Stimulated activated CD8-positive, alpha-beta memory T cell treated with anti-CD3 and anti-CD28 coated beads, Interleukin-7, amount 100 ng/mL, for 48 hours (primary cell): ENCODE measurements around the gene LRFN2.

Experiments
- DNase-seq, 2 donors: peaks; one replicate each; pipeline ENCODE4 v3.0.0-alpha.2; 2020; ENCODE audit warnings: low read depth in 1 of 2; ENCODE audit errors: extremely low read depth in 1 of 2

Gene LRFN2

DNA sequence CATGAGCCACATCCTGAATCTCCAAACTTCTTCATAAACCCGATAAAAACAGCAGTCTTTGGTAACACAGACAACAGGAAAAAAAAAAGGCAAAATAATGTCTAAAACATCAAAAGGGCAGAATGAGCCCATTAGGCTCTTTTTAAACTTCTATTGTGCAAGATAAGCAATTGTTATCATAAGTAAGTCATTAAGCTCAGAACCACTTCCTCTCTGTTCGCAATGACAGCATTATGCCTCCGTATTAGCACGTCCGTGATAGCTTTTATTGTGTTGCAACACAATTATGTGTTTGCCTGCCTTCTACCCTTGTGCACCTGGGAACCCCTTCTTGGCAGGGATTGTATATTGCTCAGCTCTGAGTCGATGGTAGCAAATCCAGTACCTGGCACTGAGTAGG lies 147.1 kb downstream of the LRFN2 start:
- DNase-seq: no peak

DNA sequence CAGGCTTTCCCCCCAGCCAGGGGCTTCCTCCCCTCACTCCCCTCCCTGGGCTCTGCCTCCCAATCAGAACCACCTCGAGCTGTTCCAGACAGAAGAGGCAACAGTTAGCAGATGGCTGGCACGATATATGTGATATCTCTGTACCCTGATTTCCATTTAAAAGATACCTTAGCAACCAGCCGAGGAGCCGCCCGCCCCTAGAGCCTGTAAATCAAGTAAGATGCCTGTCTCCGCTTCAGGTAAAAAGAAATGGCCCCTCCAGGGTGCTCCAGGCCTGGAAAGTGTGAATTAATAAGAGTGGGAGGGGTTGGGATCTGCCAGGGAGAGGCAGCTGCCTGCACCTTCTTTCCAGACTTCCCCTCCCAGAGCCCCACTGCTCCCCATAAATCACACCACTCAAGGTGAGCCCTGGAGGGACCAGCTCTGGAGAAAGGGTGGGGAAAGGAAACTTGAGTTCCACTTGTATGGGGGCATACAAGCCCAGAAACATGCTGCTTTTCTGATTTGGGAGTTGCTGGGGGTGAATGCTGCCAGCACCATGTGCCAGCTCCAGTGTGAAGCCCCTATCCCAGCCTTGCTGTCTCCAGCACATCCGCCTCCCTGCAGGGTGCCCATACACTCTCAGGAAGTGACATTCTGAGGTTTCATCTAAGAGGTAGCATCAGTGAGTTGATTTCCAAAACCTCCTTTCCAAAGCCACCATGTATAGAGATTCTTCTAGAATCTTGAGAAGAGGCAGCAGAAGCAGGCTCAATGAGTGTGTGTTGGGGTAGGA lies 148.0 kb downstream of the LRFN2 start:
- DNase-seq: no peak

DNA sequence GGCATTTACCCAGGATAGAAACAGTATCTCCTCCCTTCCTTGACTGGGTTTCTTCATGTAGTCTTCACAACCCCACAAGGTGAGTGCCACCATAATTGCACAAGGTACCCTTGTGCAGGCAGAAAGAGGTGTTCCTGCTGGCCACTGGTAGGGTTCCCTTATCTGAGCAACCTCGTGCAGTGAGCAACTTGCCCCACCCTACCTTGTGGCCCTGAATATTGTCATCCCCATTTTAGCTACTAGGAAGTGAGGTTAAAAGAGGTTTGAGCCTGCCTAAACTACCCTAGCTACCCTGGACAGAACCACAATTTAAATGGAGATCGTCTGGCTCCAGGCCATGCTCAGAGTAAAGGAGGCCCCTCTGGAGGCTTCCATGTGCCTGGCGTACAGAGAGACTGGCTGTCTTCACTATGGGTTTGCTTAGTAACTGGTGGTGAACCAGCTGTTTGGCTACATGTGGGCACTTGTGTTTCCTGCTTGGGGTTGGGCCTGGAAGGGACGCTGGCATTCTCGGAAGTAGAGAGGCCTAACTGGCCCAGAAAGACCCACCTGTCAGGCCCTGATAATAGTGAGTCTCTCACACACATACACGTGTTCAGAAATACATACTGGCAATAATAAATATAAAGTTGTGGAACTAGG lies 148.8 kb downstream of the LRFN2 start:
- no peak for DNase-seq

DNA sequence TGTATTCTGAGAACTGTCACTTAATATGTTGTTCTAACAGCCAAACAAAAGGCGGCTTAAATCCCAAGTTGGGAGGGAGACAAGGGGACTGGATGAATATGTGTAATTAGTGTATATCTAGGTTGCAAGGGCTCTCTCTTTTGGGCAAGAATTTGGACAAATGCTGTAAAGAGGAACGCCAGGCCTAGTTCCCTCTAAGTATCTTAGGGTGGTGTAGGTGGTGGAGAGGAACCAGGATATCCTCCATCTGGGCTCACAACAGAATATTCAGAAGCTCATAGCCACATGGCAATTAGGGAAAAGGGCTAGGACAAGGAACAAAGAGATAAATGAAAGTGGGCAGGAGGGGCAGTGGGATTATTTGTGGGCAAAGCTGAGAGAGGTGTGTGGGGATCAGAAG lies 149.5 kb downstream of the LRFN2 start:
- no peak for DNase-seq

DNA sequence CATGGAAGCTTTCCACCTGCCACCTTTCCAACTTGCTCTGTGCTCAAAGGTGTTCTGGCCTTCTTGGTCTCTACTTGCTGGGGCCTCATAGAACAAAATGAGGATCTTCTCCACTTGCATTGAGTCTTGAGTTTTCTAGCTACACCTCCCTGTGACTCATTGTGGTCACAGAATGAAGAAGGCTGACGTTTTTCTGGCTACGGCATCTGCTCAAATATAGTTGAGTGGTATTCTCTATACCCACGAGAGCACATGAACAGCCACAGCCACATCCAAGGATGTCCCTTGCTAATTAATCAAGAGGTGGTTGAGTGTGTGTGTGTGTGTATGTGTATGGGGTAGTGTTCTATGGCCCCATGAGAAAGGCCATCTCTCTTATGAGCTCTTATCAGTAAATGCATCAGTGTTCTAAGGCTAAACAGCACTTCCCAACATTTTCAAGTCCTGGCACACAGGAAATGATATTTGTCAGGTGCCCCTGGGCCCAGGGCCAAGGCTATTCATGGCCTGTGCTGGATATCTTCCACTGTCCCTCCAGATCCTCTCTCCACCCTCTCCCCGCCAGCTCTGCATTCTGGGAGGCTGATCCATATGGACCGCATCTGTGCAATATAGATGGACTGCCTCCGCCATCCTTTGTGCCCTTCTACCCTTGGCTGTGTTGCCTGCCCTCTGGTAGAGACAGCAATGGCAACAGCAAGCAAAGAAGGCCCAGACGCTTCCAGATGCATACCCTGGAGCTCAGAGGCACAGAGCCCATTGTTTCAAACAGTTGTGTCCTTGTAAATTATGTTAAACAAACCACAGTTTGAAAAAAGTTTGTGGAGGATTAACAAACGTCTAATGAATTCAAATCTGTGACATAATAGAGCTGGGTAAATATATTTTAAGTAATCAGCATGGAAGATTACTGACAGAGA lies 150.2 kb downstream of the LRFN2 start:
- DNase-seq: no peak

DNA sequence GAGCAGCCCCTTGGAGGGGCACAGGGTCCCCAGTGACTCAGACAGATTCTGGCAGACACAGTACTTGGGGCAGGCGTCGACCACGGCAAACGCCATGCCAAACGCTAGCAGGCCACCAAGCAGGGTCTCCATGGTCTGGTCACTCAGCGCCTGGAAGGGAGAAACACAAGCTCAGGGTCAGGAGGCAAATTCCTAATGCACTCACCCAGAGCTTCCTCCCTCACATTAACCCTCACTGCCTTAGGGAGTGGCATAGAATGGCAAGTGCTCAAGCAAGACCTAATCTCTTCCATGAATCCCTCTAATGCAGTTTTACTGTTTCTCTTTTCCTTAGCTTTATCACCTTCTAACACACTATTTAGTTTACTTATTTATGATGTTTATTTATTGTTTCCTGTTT lies 154.2 kb downstream of the LRFN2 start:
- no peak for DNase-seq

DNA sequence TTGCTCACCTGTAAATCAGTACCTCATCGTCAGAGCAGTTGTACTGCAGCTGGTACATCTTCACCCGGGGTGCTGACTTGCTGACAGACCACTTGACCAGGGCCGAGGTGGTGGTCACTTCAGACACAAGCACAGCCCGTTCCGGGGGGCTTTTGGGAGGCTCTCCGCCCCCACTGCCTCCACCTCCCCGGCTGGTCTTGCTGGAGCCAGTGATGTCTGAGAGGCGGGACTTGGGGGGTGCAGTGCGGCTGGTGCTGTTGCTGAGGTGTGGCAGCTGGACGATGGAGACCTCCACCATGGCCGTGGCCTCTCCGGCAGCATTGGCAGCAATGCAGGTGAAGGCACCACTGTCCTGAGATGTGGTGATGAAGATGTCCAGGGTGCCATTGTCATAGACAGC lies 155.5 kb downstream of the LRFN2 start:
- no peak for DNase-seq

DNA sequence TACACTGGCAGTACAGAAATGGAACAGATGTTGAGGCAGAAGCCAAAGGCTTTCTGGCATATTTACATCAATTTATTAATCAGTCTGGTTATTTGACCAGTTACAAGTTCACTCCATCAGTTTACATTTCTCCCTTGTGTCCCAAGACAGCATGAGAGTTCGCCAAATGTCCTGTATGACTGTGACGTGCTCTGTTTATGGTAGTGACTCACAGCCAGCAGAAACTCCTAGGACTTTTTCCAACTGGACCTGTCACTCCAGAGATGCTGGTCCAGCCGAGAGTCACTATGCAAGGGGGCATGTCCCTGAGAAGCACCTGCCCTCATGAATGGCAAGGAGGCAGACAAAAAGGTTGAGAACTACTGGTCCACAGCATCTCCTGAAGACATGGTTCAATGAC lies 160.0 kb downstream of the LRFN2 start:
- DNase-seq: no peak

DNA sequence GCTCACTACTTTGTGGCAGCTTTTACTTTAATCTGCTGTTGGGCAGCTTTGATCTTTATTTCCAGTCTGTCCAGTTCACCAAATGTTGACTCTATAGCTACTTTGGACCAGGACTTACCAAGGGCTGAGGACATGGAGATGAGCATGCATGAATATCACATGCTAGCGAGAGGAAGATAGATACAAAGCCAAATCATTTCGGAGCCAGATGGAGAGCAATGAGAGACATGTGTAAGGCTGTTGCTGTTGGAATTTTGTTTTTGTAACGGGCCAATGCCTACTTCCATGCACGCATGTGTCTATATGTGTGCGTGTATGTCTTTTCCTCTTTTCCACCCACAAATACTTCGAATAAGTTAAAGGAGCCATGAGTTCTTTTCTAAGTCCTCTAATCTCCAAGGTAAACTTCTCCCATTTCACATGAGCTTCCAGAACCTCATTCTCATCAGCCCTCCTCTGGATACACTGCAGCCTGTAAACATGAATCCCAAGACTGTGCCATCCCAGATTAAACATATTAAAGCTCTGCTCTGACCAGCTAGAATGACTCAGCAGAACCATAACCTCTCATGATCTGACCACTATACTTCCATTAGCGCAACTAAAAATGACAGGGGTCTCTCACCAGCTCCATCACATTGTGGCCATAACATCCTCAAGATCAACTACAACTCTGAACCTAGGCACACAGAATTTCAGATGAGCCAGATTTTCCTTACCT lies 160.7 kb downstream of the LRFN2 start:
- no peak for DNase-seq

DNA sequence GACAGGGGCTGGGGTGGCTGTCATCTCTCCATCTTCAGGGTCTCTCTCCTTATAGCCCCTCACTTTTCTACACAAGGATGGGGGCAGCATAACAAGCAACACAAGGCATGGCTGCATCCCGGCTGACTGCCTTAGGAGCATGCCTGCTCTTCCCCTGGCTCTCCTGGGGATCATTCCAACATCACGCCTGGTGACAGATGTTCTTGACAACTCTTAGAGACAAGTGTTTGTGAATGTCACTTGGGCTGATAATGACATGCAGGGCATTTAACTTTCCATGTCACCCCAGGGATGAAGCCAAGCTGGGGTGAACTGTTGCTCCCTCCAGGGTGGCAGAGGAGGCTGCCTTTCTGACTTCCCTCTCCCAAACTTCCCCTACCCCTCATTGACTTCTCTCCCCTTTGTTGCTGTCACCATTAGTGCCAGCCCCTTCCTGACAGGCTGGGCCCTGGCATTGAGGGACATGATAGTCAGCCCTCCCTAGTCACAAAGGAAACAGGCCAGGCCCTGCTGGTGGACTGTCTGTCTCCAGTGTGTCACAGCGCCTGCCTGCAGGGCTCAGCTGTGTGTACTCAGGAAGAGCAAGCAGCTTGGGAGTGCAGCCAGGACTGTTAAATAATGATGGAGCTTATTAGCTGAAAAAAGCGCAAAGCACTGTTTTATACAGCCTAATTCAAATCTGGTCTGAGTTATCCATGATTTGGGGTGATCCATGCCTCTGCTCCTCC lies 161.8 kb downstream of the LRFN2 start:
- no peak for DNase-seq

DNA sequence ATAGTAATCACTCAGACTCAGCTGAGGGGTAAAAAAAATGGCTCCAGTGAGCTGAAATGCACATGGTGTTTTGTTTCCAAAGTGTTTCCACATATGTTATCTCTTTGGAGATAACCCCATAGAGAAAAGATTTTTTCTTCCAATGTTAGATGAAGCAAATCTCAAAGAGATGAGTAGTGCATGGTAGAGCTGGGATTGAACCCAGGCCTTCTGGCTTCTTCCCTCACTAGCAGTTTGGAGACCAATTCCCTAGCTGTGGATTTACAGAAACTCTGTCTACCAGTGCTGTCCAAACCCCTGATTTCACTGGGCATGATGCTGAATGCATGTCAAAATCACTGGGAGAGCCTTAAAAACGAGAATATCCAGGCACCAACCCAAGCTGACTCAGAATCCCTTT lies 165.1 kb downstream of the LRFN2 start:
- no peak for DNase-seq

DNA sequence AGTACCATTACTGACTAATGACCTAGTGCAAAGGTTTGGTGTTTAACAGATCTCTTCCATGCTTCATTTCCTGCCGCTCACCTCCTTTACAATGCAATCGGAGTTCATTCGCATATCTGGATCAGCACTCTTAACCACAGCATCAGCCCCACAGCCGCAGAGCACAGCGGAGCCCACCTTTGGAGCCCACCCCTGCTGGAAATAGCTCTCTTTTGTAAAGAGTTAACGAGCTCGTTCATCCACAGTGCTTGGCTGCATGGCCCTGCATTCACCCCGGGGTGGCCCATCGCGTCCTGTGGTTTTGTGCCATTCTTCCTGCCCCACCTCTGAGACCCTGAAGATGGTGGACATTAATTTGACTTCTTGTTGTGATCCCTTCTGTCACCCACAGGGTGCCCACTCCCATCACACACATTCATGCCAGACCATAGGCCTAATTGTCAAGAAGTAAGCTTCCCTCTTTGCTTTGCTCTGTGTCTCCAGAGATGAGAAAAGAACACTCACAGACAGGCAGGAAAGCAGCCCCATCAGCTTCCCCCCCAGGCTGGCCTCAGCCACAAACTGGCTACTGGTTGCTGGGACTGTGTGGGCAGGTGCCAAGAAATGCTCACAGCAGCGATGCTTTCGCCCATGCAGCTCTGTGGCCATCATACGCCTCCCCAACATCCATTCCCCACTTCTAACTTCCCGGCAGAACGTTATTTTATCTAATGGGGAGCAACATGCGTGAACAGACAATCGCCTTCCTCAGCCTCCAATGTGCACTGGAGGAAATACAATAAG lies 167.0 kb downstream of the LRFN2 start:
- DNase-seq: no peak

DNA sequence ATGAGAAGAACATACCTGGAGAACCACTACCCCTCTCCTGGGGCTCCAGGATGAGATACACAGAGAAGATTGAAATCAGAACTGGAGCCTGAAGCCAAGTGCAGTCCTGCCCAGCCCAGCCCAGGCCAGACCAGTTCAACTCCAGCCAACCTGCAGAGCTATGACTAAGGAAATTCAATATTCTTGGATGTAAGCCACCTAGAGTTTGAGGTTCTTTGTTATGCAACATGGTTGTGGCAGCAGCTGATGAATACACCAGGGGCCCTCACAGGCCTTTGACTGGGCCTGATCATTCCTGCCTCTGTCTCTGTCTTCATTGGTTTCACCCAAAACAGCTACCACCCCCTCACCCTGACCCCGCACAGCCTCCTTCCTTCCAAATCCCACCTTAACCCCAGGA lies 167.8 kb downstream of the LRFN2 start:
- DNase-seq: no peak

DNA sequence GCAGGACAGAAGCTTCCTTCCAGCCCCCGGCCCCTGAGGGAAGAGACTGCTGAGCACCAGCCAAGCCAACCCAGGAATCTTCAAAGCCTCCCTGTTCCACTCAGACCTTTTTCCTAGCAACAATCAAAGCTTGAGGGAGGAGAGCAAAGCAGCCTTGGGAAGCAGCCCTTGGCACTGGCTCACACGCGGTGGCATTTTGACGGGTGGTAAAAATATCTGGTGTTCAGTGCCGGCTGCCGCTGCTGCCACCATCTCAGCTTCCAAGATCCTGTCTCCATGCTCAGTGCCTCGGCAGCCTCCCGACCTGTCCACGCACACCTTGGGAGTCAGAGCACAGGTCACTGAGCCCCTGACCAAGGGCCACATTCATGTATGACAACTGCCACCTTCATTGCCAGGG lies 170.1 kb downstream of the LRFN2 start:
- no peak for DNase-seq

DNA sequence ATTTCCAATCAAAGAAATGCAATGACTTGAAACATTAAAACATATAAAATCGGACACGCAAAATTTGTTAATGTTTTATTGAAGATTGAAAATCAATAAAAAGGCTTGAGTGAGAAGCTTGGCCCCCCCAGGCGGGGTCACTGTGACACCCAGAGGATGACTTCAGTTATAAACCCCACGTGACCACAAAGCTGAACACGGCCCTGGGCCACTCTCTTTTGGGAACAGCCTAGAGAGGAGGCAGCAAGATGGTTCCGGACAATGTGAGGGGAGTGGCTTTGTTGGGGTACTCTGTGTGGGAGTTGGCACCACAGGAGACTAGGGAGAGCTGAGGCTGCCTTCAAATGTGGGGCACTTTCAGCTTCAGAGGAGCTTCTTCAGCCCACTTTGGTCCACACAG lies 172.5 kb downstream of the LRFN2 start:
- DNase-seq: no peak

DNA sequence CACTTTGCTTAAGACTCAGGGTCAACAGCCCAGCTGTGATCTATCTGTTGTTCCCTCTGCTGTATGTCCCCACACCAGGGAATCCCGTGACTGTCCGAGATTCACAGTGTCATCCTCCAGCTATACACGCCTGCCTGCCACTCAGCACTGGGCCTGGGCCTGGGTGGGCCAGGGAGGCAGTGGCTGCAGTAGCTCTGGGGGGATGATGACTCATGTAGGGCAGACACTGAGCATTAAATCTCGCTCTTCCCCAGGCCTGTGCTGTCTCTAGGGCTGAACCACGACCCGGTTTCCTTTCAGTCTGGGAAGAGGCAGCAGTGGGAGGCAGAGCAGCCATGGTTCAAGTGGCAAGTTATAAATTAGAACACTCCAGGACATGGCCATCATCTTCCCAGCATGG lies 173.9 kb downstream of the LRFN2 start:
- DNase-seq: no peak

DNA sequence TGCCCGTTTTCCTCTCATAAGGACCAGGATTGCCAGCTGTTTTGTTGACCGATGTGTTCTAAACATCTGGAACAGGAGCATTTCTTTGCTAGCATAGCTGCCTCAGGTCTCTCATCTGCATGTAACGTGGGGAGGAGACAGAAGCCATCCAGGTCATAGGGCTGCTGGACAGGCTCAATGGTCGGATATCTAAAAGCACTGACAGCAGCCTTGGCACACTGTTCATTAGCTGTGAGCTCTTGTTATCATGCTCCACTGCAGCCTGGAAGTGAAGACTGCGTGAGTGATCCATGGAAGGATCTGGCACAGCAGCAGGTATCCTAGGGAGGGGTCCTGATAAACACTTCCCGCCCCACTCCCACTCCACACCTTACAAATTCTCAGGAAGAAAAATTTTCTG lies 175.3 kb downstream of the LRFN2 start:
- no peak for DNase-seq

DNA sequence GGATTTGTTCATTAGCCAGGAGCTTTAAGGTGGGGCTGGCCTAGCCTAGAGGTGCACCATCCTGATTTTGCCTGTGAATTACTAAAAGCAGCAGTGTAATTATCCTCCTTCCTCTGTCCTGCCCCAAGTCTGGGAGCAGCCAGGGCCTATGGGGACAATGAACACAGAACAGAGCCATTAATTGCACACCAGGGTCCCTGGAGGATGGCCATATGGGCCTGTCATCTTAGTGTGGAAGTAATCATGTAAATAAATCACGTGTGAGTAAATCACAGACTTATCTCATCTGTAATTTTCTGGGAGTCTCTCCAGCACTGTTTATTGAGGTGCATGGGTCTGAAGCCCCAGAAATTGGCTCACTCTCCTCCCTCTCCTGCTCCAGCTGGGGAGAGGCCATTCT lies 176.3 kb downstream of the LRFN2 start:
- DNase-seq: no peak

DNA sequence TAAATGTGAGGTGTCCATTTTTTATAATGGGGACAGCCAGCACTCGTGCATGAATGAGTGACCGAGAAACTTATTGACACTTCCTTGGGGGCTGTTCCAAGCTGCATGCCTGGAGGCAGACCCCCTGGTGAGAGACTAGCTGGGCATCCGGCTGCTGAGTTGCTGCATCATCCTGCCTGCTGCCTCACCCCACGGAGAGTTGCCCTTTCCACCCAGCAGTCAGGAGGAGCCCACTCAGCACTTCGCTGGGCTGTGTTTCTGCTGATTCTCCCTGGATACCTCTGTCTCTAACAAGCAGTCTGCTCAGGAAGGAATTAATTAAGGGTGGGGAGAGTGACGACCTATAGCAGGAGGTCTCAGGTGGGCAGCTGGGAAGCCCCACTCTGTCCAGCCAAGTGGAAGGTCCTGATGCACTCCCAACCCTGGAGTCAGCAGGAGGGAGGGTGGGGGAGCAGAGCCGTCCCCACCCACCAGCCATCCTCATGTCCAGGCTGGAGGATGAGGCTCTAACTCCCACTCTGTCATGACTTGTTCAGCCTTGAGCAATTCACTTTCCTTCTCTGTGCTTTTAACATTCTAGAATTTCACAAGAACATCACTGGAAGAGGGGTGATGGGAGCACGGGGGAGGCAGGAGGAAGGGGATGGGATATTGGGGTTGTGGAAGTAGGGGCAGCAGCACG lies 177.3 kb downstream of the LRFN2 start:
- DNase-seq: no peak
